ENCODE measurements around the gene ACOT13.
A peak's percentile ranks its signal among the peaks of the same experiment; 100 is the strongest.
"Not testable (repeated sequence)": the region's sequence is repeated elsewhere in the genome, so short reads cannot be mapped to it uniquely, and the experiment has no call there.

The ACOT13 gene

DNA sequence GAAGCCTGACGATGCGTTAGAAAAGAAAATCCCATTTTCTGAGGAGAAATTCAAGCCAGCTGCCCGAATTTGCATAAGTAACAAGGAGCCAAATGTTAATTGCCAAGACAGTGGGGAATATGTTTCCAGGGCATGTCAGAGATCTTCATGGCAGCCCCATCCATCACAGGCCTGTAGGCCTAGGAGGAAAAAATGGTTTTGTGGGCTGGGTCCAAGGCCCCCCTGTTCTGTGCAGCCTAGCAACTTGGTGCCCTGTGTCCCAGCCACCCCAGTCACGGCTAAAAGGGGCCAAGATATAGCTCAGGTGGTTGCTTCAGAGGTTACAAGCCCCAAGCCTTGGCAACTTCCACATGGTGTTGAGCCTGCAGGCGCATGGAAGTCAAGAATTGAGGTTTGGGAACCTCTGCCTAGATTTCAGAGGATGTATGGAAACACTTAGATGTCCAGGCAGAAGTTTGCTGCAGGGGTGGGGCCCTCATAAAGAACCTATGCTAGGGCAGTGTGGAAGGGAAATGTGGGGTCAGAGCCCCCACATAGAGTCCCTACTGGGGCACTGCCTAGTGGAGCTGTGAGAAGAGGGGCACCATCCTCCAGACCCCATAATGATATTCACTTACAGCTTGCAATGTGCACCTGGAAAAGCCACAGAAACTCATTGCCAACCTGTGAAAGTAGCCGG lies 64.7 kb downstream of the ACOT13 start:
- not testable (repeated sequence) for DNase-seq

DNA sequence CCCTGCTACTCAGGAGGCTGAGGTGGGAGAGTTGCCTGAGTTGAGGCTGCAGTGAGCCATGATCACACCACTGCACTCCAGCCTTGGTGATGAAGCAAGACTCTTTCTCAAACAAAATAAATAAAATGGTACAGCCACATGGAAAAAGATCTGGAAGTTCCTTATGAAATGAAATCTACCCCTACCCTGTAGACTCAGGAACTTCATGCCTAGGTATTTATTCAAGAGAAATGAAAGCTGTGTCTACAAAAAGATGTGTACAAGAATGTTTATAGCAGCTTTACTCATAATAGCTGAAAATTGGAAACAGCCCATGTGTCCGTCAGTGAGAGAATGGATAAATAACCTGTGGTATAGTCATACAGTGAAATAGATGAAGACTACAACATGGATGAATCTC lies 67.3 kb downstream of the ACOT13 start:
- no peak for DNase-seq

GRCh38 chr6:24734710-24735109 lies 67.8 kb downstream of the ACOT13 start:
- DNase-seq, result not testable (repeated sequence)

GRCh38 chr6:24738741-24739140 lies 71.9 kb downstream of the ACOT13 start:
- DNase-seq, result no peak

DNA sequence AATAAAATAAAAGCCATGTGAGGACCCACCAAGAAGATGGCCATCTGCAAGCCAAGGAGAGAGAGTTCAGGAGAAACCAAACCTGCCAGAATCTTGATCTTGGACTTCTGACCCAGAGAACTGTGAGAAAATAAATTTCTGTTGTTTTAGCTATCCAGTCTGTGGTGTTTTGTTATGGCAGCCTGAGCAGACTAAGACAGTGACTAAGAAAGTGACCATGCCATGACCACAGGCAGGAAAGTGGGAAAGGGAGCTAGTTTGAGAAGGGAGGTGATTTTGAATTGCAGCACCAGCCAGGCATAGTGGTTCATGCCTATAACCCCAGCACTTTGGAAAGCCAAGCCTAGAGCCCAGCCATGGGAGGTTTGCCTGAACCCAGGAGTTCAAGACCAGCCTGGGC lies 74.0 kb downstream of the ACOT13 start:
- DNase-seq, result no peak

DNA sequence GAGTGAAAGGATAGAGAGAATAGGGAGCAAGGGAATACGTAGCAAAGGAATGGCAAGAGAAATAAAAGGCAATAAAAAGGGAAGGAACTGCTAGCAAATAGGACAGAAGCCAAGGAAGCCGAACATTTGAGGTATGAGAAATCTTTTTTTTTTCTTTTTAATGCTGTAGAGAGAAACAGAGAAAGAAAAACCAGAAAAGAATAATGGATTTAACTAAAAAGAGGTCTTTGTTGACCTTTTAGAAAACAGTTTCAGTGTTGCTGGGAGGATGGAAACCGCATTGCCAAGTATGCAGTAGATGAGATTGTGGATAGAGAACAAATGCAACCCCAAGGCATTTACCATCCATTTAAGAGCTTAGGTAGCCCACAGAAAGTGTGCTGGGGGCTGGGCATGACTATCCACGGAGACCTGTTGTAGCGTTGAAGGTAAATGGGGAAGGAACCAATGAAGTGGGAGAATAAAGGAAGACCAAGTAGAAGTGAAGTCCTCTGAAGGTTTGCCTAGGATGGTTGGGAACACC lies 75.4 kb downstream of the ACOT13 start:
- no peak for DNase-seq

DNA sequence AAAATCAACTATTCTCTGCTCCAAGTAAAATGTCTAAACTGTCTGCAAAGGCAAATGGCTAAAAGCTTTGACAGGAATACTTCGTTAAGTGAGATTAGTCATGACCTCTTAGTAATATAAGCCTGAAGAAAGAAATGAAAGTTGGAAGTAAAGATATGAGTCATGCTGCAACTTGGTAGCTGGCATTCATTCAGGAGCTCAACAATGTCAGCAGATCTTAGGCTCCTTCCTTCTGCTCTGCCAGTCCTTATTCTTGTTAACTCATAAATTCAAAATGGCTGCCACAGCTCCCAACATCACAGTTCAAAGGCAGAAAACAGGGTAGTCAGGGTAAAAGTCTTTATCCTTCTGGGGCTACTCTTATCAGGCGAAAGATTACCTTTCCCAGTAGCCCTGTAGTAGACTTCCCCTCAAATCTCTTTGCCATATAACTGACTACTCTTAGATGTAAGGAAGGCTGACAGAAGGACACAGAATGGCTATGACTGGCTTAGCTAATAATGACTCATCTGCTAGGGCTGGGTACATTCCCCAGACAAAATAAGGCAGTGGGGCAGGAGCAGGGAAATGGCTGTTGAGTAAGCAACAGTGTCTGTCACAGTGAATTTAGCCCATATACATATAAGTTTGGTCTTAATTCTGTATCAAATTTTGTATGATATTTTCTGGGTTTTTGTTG lies 76.5 kb downstream of the ACOT13 start:
- DNase-seq, result no peak

GRCh38 chr6:24743944-24744335 lies 77.1 kb downstream of the ACOT13 start:
- DNase-seq, result no peak

- DNase-seq, result no peak
Measured at GRCh38 chr6:24744911-24745310, 78.0 kb downstream of the ACOT13 start.

DNA sequence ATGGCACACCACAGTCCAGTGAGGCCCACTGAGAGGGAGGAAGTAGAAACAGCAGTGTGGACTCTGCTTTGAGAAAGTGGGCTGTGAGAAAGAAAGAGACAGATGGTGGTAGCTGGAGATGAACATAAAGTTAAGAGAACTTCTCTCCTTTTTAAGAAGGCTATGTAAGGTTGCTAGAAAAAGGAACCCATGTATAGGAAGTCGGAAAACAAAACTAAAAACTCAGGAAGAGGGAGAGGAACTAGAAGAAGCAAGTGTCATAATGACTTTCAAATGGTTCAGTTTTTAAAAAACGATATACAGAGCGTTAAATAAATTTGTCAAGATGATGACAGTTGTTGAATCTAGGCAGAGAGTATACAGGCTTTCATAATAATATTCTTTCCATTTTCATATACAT lies 82.4 kb downstream of the ACOT13 start:
- no peak for DNase-seq

DNA sequence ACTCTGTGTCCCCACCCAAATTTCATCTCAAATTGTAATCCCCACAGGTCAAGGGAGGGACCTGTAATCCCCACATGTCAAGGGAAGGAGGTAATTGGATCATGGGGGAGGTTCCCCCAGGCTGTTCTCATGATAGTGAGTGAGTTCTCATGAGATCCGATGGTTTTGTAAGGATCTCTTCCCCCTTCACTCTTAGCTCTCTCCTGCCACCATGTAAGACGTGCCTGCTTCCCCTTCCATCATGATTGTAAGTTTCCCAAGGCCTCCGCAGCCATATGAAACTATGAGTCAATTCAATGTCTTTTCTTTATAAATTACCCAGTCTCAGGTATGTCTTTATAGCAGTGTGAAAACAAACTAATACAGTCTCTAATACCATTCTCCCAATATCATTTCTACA lies 84.0 kb downstream of the ACOT13 start:
- peak; percentile 54 for DNase-seq

GRCh38 chr6:24752503-24752902 lies 85.6 kb downstream of the ACOT13 start:
- DNase-seq, result no peak

- DNase-seq, result no peak
Measured at GRCh38 chr6:24752917-24753492, 86.1 kb downstream of the ACOT13 start.

GRCh38 chr6:24753545-24753944 lies 86.7 kb downstream of the ACOT13 start:
- DNase-seq, result no peak

GRCh38 chr6:24754378-24754777 lies 87.5 kb downstream of the ACOT13 start:
- not testable (repeated sequence) for DNase-seq
